Islet precursor cell (in vitro differentiated cells): ENCODE data around the gene CBFA2T2.
"Not testable (repeated sequence)": the region's sequence is repeated elsewhere in the genome, so short reads cannot be mapped to it uniquely, and the experiment has no call there.

Experiments used
- DNase-seq: peaks from one replicate; pipeline ENCODE4 v3.0.0-alpha.2; 2018

Gene CBFA2T2

DNA sequence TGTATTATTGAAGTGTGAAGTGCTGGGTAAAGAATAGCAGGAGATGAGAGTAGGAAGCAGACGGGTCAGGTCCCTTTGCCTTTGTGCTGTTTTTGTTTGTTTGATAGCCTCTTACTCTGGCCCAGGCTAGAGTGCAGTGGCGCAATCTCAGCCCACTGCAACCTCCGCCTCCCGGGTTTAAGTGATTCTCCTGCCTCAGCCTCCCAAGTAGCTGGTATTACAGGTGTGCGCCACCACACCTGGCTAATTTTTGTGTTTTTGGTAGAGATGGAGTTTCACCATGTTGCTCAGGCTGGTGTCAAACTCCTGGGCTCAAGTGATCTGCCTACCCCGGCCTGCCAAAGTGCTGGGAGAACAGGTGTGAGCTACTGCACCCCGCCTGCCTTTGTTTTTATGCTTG, 18.1 kb downstream of the CBFA2T2 start:
- DNase-seq = not testable (repeated sequence)

DNA sequence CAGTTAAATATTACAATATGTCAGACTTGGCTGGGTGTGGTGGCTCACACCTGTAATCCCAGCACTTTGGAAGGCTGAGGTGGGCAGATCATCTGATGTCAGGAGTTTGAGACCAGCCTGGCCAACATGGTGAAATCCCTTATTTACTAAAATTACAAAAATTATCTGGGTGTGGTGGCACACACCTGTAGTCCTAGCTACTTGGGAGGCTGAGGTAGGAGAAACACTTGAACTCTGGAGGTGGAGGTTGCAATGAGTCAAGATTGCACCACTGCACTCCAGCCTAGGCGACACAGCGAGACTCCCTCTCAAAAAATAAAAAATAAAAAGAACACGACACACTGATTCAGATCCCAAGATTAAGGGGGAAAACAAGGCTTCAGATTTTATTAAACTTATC, 19.2 kb downstream of the CBFA2T2 start:
- DNase-seq = not testable (repeated sequence)

DNA sequence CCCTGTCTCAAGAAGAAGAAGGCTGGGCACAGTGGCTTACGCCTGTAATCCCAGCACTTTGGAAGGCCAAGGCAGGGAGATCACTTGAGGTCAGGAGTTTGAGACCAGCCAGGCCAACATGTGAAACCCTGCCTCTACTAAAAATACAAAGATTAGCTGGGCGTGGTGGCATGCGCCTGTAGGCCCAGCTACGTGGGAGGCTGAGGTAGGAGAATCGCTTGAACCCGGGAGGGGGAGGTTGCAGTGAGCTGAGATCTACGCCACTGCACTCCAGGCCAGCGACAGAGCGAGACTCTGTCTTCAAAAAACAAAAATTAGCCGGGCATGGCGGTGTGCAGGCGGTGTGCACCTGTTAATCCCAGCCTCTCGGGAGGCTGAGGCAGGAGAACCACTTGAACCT, 22.0 kb downstream of the CBFA2T2 start:
- DNase-seq = not testable (repeated sequence)

DNA sequence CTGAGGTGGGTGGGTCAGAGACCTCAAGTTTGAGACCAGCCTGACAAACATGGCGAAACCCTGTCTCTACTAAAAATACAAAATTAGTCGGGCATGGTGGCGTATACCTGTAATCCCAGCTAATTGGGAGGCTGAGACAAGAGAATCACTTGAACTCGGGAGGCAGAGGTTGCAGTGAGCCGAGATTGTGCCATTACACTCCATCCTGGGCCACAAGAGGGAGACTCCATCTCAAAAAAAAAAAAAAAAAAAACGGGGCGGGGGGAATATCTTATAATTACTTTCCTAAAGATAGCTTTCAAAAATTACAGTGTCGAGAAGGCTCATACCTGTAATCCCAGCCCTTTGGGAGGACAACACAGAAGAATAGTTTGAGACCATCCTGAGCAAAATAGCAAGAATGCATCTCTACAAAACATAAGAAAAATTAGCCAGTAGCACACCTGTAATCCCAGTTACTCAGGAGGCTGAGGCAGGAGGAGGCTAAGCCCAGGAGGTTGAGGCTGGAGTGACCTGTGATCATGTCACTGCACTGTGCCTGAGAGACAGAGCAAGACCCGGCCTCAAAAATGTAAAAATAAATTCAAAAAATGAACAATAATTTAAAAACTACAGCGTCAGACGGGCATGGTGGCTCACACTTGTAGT, 25.8 kb downstream of the CBFA2T2 start:
- DNase-seq = no peak

DNA sequence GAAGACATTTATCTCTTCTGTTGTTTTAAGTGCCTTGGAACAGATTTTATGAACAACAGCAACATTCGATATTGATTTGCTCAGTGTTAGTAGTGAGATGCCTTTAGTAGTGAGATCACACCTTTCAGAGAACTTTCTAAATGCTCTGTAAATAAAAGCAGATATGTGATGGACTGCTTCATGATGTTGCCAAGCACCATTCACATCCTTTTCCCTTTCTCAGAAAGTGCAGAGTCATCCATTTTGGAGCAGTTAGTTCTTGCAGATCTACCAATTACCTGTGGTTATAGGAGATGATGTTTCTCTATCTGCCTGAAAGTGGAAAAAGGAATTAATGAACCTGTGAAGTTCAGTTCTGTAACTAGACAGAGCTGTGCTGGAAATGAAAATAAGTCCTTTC, 27.0 kb downstream of the CBFA2T2 start:
- no peak for DNase-seq

DNA sequence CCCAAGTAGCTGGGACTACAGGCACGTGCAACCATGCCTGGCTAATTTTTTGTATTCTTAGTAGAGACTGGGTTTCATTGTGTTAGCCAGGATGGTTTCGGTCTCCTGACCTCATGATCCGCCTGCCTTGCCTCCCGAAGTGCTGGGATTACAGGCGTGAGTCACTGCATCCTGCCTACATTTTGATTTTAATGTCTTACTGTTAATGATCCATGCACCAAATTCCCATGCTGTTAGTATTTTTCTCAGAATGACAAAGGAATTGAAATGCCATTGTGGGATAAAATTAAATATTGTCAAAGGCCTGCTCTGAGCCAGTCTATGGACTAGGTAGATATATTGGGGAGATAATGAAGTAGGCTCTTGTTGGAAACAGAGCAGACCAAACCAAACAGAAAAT, 28.2 kb downstream of the CBFA2T2 start:
- DNase-seq = no peak

DNA sequence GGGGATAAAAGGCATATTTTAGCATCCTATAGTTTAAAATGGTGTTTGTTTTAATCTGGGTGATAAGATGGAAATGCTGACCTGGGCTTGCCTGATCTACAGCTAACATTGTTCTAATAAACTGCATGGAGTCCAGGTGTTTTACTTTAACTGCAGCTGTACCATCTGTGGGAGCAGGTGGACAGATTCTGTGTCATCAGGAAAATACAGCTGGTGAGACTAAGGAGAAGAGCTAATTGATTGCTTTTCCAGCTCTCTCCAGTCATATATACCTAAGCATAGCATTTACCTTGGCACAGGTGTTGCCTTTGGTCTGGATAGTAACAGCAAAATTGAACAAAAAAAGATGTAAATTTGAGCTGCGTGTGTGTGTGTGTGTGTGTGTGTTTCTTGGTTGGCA, 31.6 kb downstream of the CBFA2T2 start:
- no peak for DNase-seq

DNA sequence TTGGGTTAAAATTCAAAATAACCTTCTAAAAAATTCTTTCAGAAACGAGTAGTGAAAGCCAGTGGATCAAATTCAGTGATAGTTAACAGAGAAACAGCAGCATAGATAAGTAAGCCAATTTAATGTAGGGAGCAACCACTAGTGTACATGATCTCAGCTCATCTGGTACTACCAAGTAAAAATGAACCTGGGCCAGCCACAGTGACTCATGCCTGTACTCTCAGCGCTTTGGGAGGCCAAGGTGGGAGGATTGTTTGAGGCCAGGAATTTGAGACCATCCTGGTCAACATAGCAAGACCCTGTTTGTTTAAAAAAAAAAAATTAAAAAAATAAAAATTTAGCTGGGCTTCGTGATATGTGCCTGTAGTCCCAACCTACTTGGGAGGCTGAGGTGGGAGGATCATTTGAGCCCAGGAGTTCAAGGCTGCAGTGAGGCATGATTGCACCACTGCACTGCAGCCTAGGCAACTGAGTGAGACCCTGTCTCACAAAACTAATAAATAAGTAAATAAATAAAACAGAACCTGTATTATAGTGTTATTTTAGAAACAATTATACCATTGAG, 32.4 kb downstream of the CBFA2T2 start:
- no peak for DNase-seq

DNA sequence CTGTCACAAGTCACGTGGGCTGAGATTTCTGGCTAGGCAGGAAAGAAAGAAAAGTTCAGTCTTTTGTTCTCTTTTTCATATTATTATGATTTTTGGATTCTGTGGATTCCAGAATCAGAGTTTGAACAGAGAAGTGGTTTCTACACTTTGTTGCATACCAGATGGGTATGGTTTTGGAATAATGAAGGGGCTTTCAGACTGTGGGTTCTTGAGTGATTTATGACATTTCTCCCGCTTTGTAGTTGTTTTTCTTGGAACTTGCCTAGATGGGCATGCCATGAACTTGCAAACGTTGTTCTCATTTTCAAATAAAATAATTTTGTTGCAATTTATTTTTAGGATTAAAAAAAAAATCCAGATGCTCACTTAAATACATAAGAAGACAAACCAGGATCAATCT, 34.4 kb downstream of the CBFA2T2 start:
- no peak for DNase-seq

DNA sequence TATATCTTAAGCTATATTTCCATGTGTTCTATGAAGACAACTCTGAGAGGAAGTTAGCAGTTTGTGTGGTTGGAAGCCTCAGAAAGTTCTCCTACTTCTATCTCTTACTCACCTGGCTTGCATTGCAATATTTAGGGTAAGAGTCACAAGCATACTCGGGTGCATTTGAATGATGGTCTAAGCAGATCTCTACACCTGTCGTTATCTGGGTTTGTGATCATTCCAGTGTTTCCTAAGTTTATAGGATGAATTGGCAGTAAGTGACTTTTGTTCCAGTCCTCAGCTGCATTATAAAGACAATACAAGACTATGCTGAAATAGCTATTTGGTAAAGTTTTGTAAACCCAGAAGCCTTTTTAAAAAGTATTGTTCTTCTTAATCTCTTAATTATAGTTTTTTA, 36.9 kb downstream of the CBFA2T2 start:
- DNase-seq = no peak

DNA sequence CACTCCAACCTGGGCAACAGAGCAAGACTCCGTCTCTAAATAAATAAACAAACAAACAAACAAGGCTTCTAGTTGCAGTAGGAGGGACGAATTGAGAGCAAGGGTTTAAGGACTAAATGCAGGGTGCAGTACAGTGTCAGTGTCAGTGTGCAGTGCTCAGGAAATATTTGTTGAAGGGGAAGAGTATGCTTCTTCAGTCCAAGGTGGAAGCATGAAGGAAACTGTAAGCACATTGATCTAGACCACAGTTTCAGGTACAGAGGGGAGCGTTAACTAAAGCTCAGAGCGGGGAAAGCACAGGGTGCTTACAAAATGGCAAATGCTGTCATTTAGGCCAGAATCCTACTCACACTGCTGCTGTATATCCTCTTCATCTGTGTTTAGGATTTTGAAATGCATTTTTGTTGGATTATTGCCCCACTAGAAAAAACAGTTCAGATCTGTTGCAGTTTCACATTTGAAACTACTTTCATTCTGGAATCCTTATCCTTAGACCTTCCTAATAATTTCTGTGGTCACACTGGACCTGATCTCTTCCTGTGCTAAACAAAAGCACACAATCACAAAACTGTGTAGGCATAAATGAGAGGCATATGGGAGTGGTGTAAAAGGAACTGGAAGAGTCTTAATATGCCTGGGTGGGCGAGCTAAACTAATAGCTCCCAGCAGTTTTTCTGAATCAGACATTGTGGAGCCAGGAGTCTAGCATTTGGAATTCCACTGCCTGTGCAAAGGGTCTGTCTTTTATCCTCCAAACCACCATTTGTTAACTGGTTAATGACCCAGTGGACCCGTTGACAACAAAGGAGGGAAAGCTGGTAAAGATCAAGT, 41.4 kb downstream of the CBFA2T2 start:
- peak; percentile 71 for DNase-seq

DNA sequence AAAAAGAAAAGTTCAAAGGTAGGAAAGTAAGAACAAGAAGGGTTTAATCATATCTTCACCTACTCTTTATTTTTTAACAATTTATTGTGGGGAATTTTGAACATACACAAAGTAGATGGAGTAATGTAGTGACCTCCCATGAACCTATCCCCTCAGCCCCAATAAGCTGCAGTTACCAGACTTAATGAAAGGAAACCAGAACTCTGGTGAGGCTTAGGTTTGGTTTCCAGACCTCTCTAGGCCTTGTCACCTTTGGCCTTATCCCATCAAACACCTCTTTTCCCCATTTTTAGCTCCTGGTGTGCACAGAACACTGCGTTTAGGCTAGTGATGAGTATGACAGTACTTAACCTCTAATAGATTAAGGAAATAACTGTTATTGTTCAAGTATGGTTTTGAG, 42.0 kb downstream of the CBFA2T2 start:
- no peak for DNase-seq

DNA sequence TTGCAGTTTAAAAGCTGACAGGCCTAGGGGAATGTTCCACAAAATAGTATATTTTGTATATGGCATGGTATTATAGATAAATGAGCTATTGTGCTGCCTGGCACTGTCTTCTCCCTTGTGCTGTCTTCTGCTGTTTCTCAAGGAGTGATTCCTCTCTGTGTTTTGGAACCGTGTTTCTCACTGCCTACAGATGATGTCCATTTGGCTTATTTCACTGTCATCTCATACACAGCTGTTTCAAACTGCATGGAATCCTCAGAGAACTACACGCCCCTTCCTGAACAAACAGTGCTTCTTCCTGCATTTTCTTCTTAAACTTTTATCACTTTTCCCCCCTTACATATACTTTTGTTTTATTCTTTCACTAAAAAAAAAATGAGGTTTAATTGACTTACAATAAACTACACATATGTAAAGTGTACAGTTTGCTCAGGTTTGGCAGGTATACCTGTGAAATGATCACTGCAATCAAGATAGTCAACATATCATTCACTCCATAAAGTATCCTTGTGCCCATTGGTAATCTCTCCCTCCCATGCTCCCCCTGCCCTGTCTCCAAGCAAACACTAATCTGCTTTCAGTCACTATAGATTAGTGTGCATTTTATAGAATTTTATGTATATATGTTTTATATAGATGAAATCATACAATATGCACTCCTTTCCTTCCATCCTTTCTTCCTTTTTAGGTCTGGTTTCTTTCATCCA, 43.0 kb downstream of the CBFA2T2 start:
- DNase-seq = no peak

DNA sequence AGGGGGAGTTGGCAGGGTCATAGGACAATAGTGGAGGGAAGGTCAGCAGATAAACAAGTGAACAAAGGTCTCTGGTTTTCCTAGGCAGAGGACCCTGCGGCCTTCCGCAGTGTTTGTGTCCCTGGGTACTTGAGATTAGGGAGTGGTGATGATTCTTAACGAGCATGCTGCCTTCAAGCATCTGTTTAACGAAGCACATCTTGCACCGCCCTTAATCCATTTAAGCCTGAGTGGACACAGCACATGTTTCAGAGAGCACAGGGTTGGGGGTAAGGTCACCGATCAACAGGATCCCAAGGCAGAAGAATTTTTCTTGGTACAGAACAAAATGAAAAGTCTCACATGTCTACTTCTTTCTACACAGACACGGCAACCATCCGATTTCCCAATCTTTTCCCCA, 45.8 kb downstream of the CBFA2T2 start:
- DNase-seq = not testable (repeated sequence)

DNA sequence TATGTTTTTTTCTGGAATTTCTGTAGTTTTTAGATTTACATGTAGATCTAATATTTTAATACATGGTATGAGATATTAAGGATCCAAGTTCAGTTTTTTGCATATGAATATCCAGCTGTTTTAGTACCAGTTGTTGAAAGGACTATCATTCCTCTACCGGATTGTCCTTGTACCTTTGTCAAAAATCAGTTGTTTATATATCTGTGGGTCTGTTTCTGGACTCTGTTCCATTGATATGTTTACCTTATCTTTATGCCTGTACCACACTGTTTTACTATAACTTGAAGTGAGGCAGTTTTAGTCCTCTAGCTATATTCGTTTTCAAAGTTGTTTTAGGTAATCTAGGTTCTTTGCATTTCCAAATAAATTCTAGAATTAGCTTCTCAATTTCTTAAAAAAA, 47.7 kb downstream of the CBFA2T2 start:
- DNase-seq = no peak

DNA sequence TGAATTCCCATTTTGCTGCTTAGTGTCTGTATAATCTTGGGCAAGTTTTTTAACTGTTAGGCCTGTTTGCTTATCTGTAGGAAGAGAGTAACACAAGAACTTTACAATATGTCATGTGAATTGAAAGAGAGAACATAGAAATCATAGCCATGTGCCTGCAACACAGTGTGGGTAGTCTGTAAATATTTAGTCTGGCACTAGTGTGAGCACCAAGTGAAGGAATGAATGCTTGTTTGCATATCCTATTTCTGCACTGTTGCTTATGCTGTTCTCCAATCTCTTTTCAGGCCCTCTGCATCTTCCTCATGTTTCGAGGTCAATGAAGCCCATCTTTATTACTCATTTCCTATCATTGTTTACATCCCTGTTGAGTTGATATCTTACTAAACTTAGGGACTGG, 49.2 kb downstream of the CBFA2T2 start:
- no peak for DNase-seq

DNA sequence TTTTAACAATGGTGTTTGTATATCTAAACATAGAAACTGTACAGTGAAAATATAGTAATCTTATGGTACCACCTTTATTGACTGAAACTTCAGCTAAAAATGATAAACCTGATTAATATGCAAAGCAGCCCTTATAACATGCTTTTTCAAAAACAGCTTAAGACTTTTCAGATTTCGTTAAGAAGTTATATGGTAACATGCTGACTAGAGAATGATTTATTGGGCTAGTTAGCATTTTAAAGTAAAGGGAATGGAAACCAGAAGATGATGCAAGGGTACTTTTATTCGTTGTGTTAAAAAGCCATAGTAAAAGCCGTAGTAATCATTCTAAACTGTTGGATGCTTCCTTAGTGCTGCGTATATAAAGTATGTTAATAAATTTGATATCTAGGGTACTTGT, 50.5 kb downstream of the CBFA2T2 start:
- DNase-seq = no peak

DNA sequence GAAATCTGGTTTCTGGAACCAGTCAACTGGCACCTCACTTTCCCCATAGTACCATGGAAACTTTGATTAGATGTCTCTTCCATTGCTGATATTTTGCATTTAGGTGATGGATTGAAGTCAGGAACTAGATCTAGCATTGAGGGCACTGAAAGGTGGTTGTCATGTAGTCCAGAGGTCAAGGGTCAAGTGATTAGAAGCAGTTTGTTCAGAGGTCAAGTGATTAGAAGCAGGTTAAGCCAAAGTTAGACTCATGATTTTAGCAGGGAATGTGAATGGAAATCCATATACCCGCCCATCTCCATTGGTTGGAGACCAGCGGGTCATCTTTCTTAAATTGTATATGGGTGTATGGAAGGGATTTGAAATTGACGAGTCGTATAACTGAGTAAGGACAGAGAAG, 51.2 kb downstream of the CBFA2T2 start:
- DNase-seq = no peak

DNA sequence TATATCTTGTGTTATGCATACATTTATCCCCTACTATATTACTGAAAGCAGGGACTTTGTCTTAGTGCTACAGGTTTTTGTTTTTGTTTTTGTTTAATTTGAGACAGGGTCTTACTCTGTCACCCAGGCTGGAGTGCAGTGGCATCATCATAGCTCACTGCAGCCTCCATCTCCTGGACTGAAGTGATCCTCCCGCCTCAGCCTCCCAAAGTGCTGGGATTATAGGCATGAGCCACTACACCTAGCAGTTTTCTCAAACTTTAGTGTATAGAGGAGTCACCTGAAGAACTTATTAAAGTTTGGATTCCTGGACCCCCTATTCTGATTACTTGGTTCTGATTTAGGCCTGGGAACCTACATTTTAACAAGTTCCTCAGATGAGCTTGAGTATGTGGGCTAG, 51.9 kb downstream of the CBFA2T2 start:
- no peak for DNase-seq

DNA sequence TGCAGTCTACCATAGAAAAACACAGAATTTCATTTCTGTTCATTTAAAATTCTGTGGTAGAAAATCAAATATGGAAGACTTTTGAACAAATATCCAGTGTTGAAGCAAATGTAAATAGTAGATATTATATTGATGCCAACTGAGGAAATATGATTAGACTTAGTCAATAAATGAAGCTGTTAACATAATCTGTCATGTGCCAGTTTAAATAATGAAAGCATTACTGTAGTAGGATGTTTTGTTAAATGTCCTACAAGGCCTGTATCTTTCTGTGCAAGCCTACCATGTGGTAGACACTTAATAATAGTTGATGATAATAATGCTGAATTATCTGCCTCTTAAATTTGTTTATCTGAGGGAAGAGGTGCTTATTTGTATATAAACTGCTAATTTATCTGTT, 55.9 kb downstream of the CBFA2T2 start:
- DNase-seq = no peak

DNA sequence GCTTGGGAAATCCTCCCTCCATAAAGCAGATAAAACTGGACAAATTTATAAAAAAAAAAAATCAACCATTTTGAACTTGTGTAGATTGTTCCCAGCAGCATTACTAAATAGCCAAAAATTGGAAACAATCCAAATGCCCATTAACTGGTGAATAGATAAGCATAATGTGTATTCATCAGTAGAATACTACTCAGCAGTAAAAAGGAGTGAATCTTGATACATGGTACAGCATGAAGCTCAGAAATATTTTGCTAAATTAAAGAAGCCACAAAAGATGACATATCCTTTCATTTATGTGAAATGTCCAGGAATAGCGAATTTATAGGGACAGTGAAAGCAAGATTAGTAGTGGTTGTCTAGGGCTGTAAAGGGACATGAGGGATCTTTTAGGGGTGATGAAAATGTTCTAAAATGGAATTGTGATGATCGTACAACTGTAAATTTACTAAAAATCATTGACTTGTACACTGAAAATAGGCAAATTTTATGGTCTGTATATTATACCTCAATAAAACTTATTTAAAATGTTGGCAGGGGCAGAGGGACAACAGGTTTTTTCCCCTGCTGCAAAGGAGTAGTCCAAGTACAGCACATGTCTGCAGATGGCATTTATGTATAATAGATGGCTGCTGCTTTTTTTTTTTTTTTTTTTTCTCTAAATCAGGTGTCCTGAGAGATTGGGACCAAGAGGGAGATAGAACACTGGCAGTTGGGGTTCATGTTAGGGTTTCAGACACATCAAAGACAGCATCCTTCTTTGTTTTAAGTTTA, 59.5 kb downstream of the CBFA2T2 start:
- DNase-seq = no peak

DNA sequence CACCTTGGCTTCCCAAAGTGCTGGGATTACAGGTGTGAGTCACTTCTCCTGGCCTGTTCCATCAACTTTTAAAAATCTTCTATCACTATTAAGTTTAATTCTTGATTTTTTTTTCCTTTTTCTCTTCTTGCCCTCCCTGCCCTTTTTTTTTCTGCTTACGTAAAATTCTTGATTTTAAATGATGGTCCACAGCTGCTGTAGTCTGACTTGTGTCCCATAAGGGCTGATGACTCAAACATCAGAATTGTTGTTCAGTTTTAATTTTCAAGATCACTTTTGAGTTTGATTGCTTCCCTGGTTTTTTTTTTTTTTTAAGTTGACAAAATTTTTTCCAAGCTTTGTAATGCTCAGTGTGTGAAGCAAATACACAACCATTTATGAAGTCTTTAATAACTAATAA, 61.9 kb downstream of the CBFA2T2 start:
- DNase-seq = no peak

DNA sequence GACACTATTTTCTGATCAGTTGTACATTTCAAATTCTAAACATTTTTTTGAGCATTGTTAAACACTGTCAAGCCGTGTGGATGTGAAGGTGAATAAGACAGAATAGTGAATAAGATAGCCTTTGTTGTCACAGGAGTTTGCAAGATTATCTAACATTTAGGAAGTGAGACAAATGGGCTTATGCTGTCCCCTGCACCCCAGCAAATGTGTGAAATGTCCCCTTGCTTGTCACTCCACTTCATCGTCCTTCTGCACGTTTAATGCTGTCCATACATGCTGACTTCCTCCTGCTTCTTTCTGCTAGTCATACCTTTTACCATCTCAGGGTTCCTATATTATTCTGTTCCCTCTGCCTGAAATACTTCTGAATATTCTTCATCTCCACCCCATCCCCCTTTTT, 62.6 kb downstream of the CBFA2T2 start:
- DNase-seq = no peak
